OCI-LY3 (cell line): ENCODE data around the gene KEAP1.

Source experiments
- H2AFZ ChIP-seq: fragments of 200-600, 300-600 bp; shearing (Covaris generic); 2 replicates; pipeline ENCODE4 v1.6.0; 2014; ENCODE audit warnings: antibody characterized with exemption, low read depth, low read length
- H3K27ac ChIP-seq: fragments of 200-600, 300-600 bp; sonication (generic); 2 replicates; pipeline ENCODE4 v1.5.1; 2014; ENCODE audit warnings: mild to moderate bottlenecking, low read length, moderate library complexity, mixed read lengths
- H3K27me3 ChIP-seq: fragments of 200-600, 300-600 bp; sonication (generic); 2 replicates; pipeline ENCODE4 v1.6.1; 2014; ENCODE audit warnings: low read depth, low read length, mixed read lengths
- H3K36me3 ChIP-seq: fragments of 200-600, 300-600 bp; sonication (generic); replicated peaks from 2 replicates; pipeline ENCODE3; 2014; ENCODE audit warnings: low read depth, low read length, mixed read lengths
- H3K4me1 ChIP-seq: fragments of 300-600, 200-600 bp; sonication (generic); 2 replicates; pipeline ENCODE4 v1.6.1; 2014; ENCODE audit warnings: low read length, mixed read lengths
- H3K4me2 ChIP-seq: fragments of 200-600, 300-600 bp; sonication (generic); 2 replicates; pipeline ENCODE4 v1.6.1; 2014; ENCODE audit warnings: low read length, mixed read lengths
- H3K4me3 ChIP-seq: fragments of 300-600, 200-600 bp; sonication (generic); 2 replicates; pipeline ENCODE4 v1.5.1; 2014; ENCODE audit warnings: antibody characterized with exemption, mild to moderate bottlenecking, low read length, moderate library complexity
- H3K79me2 ChIP-seq: fragments of 300-600, 200-600 bp; shearing (Covaris generic); 2 replicates; pipeline ENCODE4 v1.6.1; 2014; ENCODE audit warnings: mild to moderate bottlenecking, low read length, mixed read lengths
- H3K9ac ChIP-seq: fragments of 300-600, 200-600 bp; shearing (Covaris generic); 2 replicates; pipeline ENCODE4 v1.6.0; 2014; ENCODE audit warnings: mild to moderate bottlenecking, low read length, moderate library complexity
- H3K9me3 ChIP-seq: fragments of 200-600, 300-600 bp; shearing (Covaris generic); 2 replicates; pipeline ENCODE4 v1.6.1; 2014; ENCODE audit warnings: low read length, mixed read lengths; ENCODE audit not compliant: insufficient read depth
- H4K20me1 ChIP-seq: fragments of 200-600, 300-600 bp; sonication (generic); 2 replicates; pipeline ENCODE4 v1.6.1; 2016; ENCODE audit warnings: low read length, mixed read lengths; ENCODE audit not compliant: insufficient read depth
- CTCF ChIP-seq: fragments of 200-600, 300-600 bp; sonication (generic); IDR thresholded peaks from 2 replicates; pipeline ENCODE4 v1.5.1; 2014; ENCODE audit warnings: antibody characterized with exemption, low read length, low read depth
- EZH2phosphoT487 ChIP-seq: fragments of 200-600 bp; shearing (Covaris generic); IDR thresholded peaks from 2 replicates; pipeline ENCODE4 v1.6.1; 2018; ENCODE audit warnings: antibody characterized with exemption, mixed run types, low read depth

The KEAP1 gene

GRCh38 chr19:10500247-10500592 lies 2.9 kb downstream of the KEAP1 start:
- H3K9ac ChIP-seq, result no peak overlapping the region
- no peak overlapping the region for H2AFZ ChIP-seq
- no peak overlapping the region for H3K4me2 ChIP-seq
- peaks cover 81% of the 10 kb centered on the region for H3K79me2 ChIP-seq
- H3K27ac ChIP-seq, result no peak overlapping the region
- peaks cover 35% of the 10 kb centered on the region for H3K36me3 ChIP-seq
- H3K4me1 ChIP-seq, result peaks cover 12% of the 10 kb centered on the region
- H3K27me3 ChIP-seq, result no peaks in the 10 kb centered on the region
- no peak overlapping the region for H3K4me3 ChIP-seq
- no peaks in the 10 kb centered on the region for H3K9me3 ChIP-seq
- TF ChIP-seq EZH2phosphoT487 (no peak), CTCF (no peak)
- peaks cover 9% of the 10 kb centered on the region; the same call in 1 of the 2 replicates for H4K20me1 ChIP-seq

DNA sequence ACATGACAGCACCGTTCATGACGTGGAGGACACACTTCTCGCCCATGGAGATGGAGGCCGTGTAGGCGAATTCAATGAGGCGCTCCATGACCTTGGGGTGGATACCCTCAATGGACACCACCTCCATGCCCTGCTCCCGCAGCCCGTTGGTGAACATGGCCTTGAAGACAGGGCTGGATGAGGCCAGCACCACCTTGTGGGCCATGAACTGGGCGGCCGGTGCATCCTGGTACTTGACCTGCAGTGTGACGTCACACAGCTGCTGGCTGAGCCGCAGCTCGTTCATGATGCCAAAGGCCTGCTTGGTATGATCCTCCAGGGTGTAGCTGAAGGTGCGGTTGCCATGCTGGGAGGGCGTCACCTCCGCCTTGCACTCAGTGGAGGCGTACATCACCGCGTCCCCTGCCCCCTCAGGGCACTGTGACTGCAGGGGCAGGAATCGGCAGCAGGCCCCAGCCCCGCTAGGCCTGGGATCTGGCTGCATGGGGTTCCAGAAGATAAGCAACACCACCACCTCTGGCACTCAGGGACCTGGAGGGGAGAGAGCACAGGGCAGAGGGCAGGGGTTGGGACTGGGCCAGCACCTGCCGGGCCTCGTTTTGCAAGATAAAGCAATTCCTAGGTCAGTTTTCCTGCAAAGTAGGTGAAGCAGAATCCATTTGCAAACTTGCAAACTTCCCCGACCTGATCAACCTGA lies 3.5 kb downstream of the KEAP1 start:
- no peak overlapping the region for H2AFZ ChIP-seq
- H3K4me2 ChIP-seq, result no peak overlapping the region
- peaks cover 12% of the 10 kb centered on the region for H3K4me1 ChIP-seq
- peaks cover 86% of the 10 kb centered on the region for H3K79me2 ChIP-seq
- no peak overlapping the region for H3K9ac ChIP-seq
- no peak overlapping the region for H3K27ac ChIP-seq
- peaks cover 9% of the 10 kb centered on the region; the same call in 1 of the 2 replicates for H4K20me1 ChIP-seq
- TF ChIP-seq CTCF, result no peak
- TF ChIP-seq EZH2phosphoT487, result no peak
- peaks cover 39% of the 10 kb centered on the region for H3K36me3 ChIP-seq
- no peak overlapping the region for H3K4me3 ChIP-seq
- H3K9me3 ChIP-seq, result no peaks in the 10 kb centered on the region
- H3K27me3 ChIP-seq, result no peaks in the 10 kb centered on the region

DNA sequence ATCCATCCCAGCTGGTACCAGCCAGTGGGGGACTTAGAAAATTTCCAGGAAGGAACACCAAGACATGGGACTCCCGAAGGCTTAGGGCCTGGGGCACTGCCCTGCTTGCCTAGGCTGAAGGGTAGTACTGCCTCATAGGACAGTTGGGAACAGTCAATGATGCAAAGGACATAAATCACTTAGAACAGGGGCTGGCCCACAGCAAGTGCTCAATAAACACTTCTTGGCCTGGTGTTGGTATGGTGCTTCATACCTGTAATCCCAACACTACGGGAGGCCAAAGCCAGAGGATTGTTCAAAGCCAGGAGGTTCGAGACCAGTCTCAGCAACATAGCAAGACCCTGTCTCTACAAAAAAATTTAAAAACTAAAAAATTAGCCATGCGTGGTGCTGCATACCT lies 5.8 kb downstream of the KEAP1 start:
- Histone ChIP-seq H3K4me3 (no peak overlapping the region), H3K9ac (no peak overlapping the region), H3K79me2 (peaks cover 84% of the 10 kb centered on the region), H3K36me3 (peaks cover 39% of the 10 kb centered on the region), H3K27me3 (no peaks in the 10 kb centered on the region), H3K9me3 (no peaks in the 10 kb centered on the region), H3K4me1 (peaks cover 7% of the 10 kb centered on the region; the same call in 1 of the 2 replicates), H4K20me1 (peaks cover 12% of the 10 kb centered on the region; the same call in 1 of the 2 replicates), H2AFZ (no peak overlapping the region), H3K27ac (no peak overlapping the region), H3K4me2 (no peak overlapping the region)
- TF ChIP-seq EZH2phosphoT487, result no peak
- no peak for TF ChIP-seq CTCF

GRCh38 chr19:10491472-10492047 lies 11.6 kb downstream of the KEAP1 start:
- no peaks in the 10 kb centered on the region for H3K9me3 ChIP-seq
- H3K36me3 ChIP-seq, result peaks cover 41% of the 10 kb centered on the region
- no peaks in the 10 kb centered on the region for H3K4me1 ChIP-seq
- H3K9ac ChIP-seq, result no peak overlapping the region
- peaks cover 20% of the 10 kb centered on the region for H4K20me1 ChIP-seq
- no peaks in the 10 kb centered on the region for H3K27me3 ChIP-seq
- peaks cover 57% of the 10 kb centered on the region for H3K79me2 ChIP-seq
- TF ChIP-seq EZH2phosphoT487 (no peak), CTCF (no peak)
- no peak overlapping the region for H3K4me2 ChIP-seq
- no peak overlapping the region for H3K27ac ChIP-seq
- no peak overlapping the region for H3K4me3 ChIP-seq
- H2AFZ ChIP-seq, result no peak overlapping the region
